ENCODE results near the gene IQSEC3.

IQSEC3 gene

DNA sequence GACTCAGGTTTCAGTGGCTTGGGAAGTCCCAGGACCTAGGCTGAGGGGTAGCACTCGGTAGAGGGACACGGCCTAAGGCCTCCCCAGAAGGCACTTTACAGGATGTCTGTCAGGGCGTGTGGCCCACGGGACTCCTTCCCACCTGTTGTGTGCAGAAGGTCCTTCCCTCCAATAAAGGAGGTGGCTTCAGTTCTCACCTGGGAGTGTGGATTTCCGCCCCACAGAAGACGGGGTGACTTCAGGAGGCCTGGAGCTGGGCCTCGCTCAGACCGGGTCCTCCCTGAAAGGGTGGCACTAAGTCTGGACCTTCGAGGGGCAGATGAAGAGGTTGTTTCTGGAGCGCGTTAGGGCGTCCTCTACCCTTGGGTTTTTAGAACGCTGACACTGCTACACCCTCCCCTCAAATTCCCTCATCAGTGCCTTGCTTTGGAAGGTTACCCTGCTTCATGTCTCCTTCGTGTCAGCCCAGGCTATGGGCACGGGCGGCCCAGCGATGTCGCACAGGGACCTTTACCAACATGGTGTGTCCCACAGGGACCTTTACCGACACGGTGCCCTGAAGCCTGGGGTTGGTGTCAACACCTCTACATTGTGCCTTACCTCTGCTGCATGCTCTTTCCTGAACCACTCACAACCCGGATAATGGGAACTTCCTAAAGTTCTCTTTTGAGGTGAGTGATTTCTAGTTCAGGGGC is 140.3 kb downstream of the IQSEC3 start:
- no peak overlapping the region for H3K18ac ChIP-seq (ENCODE audit: low read length)
- peaks cover 12% of the 10 kb centered on the region for H3K27me3 ChIP-seq (ENCODE audit: insufficient read depth, low read length, poor library complexity)
- no peak overlapping the region for H4K8ac ChIP-seq (ENCODE audit: low read depth, low read length)
- H3K79me1 ChIP-seq (ENCODE audit: low read length), result no peaks in the 10 kb centered on the region
- no peak overlapping the region for H3K9ac ChIP-seq (ENCODE audit: low read length)
- H3K4me3 ChIP-seq (ENCODE audit: low read length), result no peak overlapping the region
- no peaks in the 10 kb centered on the region for H3K79me2 ChIP-seq (ENCODE audit: control insufficient read depth, insufficient read depth, low read length)
- H3K23ac ChIP-seq (ENCODE audit: low read length), result no peak overlapping the region
- no peaks in the 10 kb centered on the region for H3K36me3 ChIP-seq (ENCODE audit: control insufficient read depth, insufficient read depth, low read length)
- peaks cover 2% of the 10 kb centered on the region for H3K4me1 ChIP-seq (ENCODE audit: control insufficient read depth, low read depth, low read length)
- H2BK120ac ChIP-seq (ENCODE audit: low read depth, low read length), result no peak overlapping the region
- no peak overlapping the region for H3K27ac ChIP-seq (ENCODE audit: low read depth, low read length)
- H3K4ac ChIP-seq (ENCODE audit: low read depth, low read length), result no peak overlapping the region
- no peak overlapping the region for H2BK15ac ChIP-seq (replicated peaks; ENCODE audit: low read depth)
- no peak overlapping the region for H4K5ac ChIP-seq (ENCODE audit: low read length)
- H2BK5ac ChIP-seq (ENCODE audit: low read length), result no peak overlapping the region
- no CpG with 5 or more reads among the region's 21 CpGs for WGBS (ENCODE audit: extremely low coverage, insufficient coverage, low lambda C conversion rate)
- H3K56ac ChIP-seq (ENCODE audit: low read length), result no peak overlapping the region
- DNase-seq, result no peak
- H3K4me2 ChIP-seq (ENCODE audit: low read length), result no peak overlapping the region
- no peak overlapping the region for H2AK5ac ChIP-seq (ENCODE audit: low read length)

DNA sequence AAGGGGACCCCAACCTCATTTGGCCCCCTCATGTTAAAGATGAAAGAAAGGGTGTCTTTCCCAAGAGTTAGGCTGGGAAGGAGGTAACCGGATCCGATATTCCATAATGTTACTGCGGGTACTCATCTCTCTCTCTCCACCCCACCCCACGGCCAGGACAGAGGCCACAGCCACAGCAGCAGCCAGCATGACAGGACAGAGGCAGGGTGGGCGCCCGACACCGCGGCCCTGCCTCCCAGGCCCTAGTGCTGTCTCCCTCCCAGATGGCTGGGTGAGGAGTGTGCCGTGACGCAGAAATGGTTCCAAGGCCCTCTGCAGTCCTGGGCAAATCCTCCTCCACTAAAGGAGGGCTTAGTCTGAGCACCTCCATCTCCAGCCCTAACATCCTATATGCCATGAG is 141.2 kb downstream of the IQSEC3 start:
- Histone ChIP-seq H3K23ac (ENCODE audit: low read length) (no peak overlapping the region), H3K79me2 (ENCODE audit: control insufficient read depth, insufficient read depth, low read length) (no peaks in the 10 kb centered on the region), H3K36me3 (ENCODE audit: control insufficient read depth, insufficient read depth, low read length) (no peaks in the 10 kb centered on the region), H2BK15ac (replicated peaks; ENCODE audit: low read depth) (no peak overlapping the region), H3K4me3 (ENCODE audit: low read length) (no peak overlapping the region), H2AK5ac (ENCODE audit: low read length) (no peak overlapping the region), H3K4ac (ENCODE audit: low read depth, low read length) (no peak overlapping the region), H3K79me1 (ENCODE audit: low read length) (no peaks in the 10 kb centered on the region), H4K8ac (ENCODE audit: low read depth, low read length) (no peak overlapping the region), H3K56ac (ENCODE audit: low read length) (no peak overlapping the region), H2BK5ac (ENCODE audit: low read length) (no peak overlapping the region), H3K27me3 (ENCODE audit: insufficient read depth, low read length, poor library complexity) (peaks cover 12% of the 10 kb centered on the region), H3K9ac (ENCODE audit: low read length) (no peak overlapping the region), H3K27ac (ENCODE audit: low read depth, low read length) (no peak overlapping the region), H2BK120ac (ENCODE audit: low read depth, low read length) (no peak overlapping the region), H3K4me2 (ENCODE audit: low read length) (no peak overlapping the region), H3K4me1 (ENCODE audit: control insufficient read depth, low read depth, low read length) (peaks cover 2% of the 10 kb centered on the region), H3K18ac (ENCODE audit: low read length) (no peak overlapping the region), H4K5ac (ENCODE audit: low read length) (no peak overlapping the region)
- no peak for DNase-seq
- no CpG with 5 or more reads among the region's 10 CpGs for WGBS (ENCODE audit: extremely low coverage, insufficient coverage, low lambda C conversion rate)

GRCh38 chr12:208813-209212 is 142.2 kb downstream of the IQSEC3 start:
- Histone ChIP-seq H3K79me1 (ENCODE audit: low read length) (no peaks in the 10 kb centered on the region), H3K4ac (ENCODE audit: low read depth, low read length) (no peak overlapping the region), H3K27ac (ENCODE audit: low read depth, low read length) (no peak overlapping the region), H3K9ac (ENCODE audit: low read length) (no peak overlapping the region), H3K56ac (ENCODE audit: low read length) (no peak overlapping the region), H3K4me1 (ENCODE audit: control insufficient read depth, low read depth, low read length) (peaks cover 4% of the 10 kb centered on the region), H2BK120ac (ENCODE audit: low read depth, low read length) (no peak overlapping the region), H3K18ac (ENCODE audit: low read length) (no peak overlapping the region), H3K79me2 (ENCODE audit: control insufficient read depth, insufficient read depth, low read length) (no peaks in the 10 kb centered on the region), H3K4me2 (ENCODE audit: low read length) (no peak overlapping the region), H4K8ac (ENCODE audit: low read depth, low read length) (no peak overlapping the region), H3K4me3 (ENCODE audit: low read length) (no peak overlapping the region), H2BK5ac (ENCODE audit: low read length) (no peak overlapping the region), H4K5ac (ENCODE audit: low read length) (no peak overlapping the region), H2BK15ac (replicated peaks; ENCODE audit: low read depth) (no peak overlapping the region), H3K23ac (ENCODE audit: low read length) (no peak overlapping the region), H2AK5ac (ENCODE audit: low read length) (no peak overlapping the region), H3K27me3 (ENCODE audit: insufficient read depth, low read length, poor library complexity) (peaks cover 10% of the 10 kb centered on the region), H3K36me3 (ENCODE audit: control insufficient read depth, insufficient read depth, low read length) (no peaks in the 10 kb centered on the region)
- no CpG with 5 or more reads among the region's 4 CpGs for WGBS (ENCODE audit: extremely low coverage, insufficient coverage, low lambda C conversion rate)
- DNase-seq, result no peak

GRCh38 chr12:209246-209645 is 142.7 kb downstream of the IQSEC3 start:
- no peak overlapping the region for H3K9ac ChIP-seq (ENCODE audit: low read length)
- no peak for DNase-seq
- no peaks in the 10 kb centered on the region for H3K79me1 ChIP-seq (ENCODE audit: low read length)
- peaks cover 7% of the 10 kb centered on the region for H3K27me3 ChIP-seq (ENCODE audit: insufficient read depth, low read length, poor library complexity)
- H4K8ac ChIP-seq (ENCODE audit: low read depth, low read length), result no peak overlapping the region
- H3K27ac ChIP-seq (ENCODE audit: low read depth, low read length), result no peak overlapping the region
- H3K4me2 ChIP-seq (ENCODE audit: low read length), result no peak overlapping the region
- H3K4ac ChIP-seq (ENCODE audit: low read depth, low read length), result no peak overlapping the region
- WGBS (ENCODE audit: extremely low coverage, insufficient coverage, low lambda C conversion rate), result no CpG with 5 or more reads among the region's 15 CpGs
- H2BK15ac ChIP-seq (replicated peaks; ENCODE audit: low read depth), result no peak overlapping the region
- no peaks in the 10 kb centered on the region for H3K79me2 ChIP-seq (ENCODE audit: control insufficient read depth, insufficient read depth, low read length)
- H3K18ac ChIP-seq (ENCODE audit: low read length), result no peak overlapping the region
- no peak overlapping the region for H2BK5ac ChIP-seq (ENCODE audit: low read length)
- H2BK120ac ChIP-seq (ENCODE audit: low read depth, low read length), result no peak overlapping the region
- H3K36me3 ChIP-seq (ENCODE audit: control insufficient read depth, insufficient read depth, low read length), result no peaks in the 10 kb centered on the region
- no peak overlapping the region for H3K4me3 ChIP-seq (ENCODE audit: low read length)
- peaks cover 3% of the 10 kb centered on the region for H3K4me1 ChIP-seq (ENCODE audit: control insufficient read depth, low read depth, low read length)
- H3K23ac ChIP-seq (ENCODE audit: low read length), result no peak overlapping the region
- no peak overlapping the region for H2AK5ac ChIP-seq (ENCODE audit: low read length)
- H3K56ac ChIP-seq (ENCODE audit: low read length), result no peak overlapping the region
- H4K5ac ChIP-seq (ENCODE audit: low read length), result no peak overlapping the region

DNA sequence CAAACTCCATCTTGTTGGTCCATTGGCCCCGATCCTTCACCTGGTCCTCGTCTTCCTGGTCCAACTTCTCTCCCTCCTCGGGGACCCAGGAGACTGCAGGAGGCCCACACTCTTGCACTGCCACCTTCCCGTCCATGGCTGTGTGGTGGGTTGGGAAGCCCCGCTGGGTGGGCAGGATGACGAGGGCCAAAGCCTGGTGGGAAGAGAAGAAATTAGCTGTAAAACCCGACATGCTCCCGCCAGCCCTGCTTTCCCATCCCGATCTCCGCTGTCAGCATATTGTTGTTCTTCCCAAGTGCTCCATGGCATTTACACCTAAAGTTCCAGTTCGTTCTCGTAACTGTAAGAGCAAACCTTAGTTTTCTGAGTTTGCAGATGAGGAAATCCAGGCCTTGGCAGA is 143.3 kb downstream of the IQSEC3 start:
- no peak overlapping the region for H3K23ac ChIP-seq (ENCODE audit: low read length)
- WGBS (ENCODE audit: extremely low coverage, insufficient coverage, low lambda C conversion rate), result no CpG with 5 or more reads among the region's 12 CpGs
- no peak overlapping the region for H3K4me3 ChIP-seq (ENCODE audit: low read length)
- no peaks in the 10 kb centered on the region for H3K36me3 ChIP-seq (ENCODE audit: control insufficient read depth, insufficient read depth, low read length)
- no peak overlapping the region for H3K18ac ChIP-seq (ENCODE audit: low read length)
- H3K4me1 ChIP-seq (ENCODE audit: control insufficient read depth, low read depth, low read length), result peaks cover 3% of the 10 kb centered on the region
- no peak overlapping the region for H3K27ac ChIP-seq (ENCODE audit: low read depth, low read length)
- H4K8ac ChIP-seq (ENCODE audit: low read depth, low read length), result no peak overlapping the region
- DNase-seq, result no peak
- H2BK120ac ChIP-seq (ENCODE audit: low read depth, low read length), result no peak overlapping the region
- H3K9ac ChIP-seq (ENCODE audit: low read length), result no peak overlapping the region
- no peak overlapping the region for H2AK5ac ChIP-seq (ENCODE audit: low read length)
- no peak overlapping the region for H3K4me2 ChIP-seq (ENCODE audit: low read length)
- no peak overlapping the region for H3K56ac ChIP-seq (ENCODE audit: low read length)
- no peaks in the 10 kb centered on the region for H3K79me1 ChIP-seq (ENCODE audit: low read length)
- no peak overlapping the region for H3K4ac ChIP-seq (ENCODE audit: low read depth, low read length)
- H2BK5ac ChIP-seq (ENCODE audit: low read length), result no peak overlapping the region
- H3K27me3 ChIP-seq (ENCODE audit: insufficient read depth, low read length, poor library complexity), result peaks cover 2% of the 10 kb centered on the region
- no peaks in the 10 kb centered on the region for H3K79me2 ChIP-seq (ENCODE audit: control insufficient read depth, insufficient read depth, low read length)
- no peak overlapping the region for H4K5ac ChIP-seq (ENCODE audit: low read length)
- H2BK15ac ChIP-seq (replicated peaks; ENCODE audit: low read depth), result no peak overlapping the region
